PC-9 (cell line): ENCODE results near the gene SIK3.

Source experiments
- EZH2 ChIP-seq: fragments of 200-600 bp; sonication (generic); IDR thresholded peaks from 2 replicates; pipeline ENCODE4 v1.8.0; 2017; ENCODE audit warnings: antibody characterized with exemption, low read depth
- TF ChIP-seq, protein P1 (sequence below): fragments of 200-600 bp; sonication (generic); conservative IDR thresholded peaks from 2 replicates; pipeline ENCODE4 v1.6.1; 2017; ENCODE audit warnings: mixed run types, antibody characterized with exemption, mild to moderate bottlenecking, moderate library complexity

DNA sequence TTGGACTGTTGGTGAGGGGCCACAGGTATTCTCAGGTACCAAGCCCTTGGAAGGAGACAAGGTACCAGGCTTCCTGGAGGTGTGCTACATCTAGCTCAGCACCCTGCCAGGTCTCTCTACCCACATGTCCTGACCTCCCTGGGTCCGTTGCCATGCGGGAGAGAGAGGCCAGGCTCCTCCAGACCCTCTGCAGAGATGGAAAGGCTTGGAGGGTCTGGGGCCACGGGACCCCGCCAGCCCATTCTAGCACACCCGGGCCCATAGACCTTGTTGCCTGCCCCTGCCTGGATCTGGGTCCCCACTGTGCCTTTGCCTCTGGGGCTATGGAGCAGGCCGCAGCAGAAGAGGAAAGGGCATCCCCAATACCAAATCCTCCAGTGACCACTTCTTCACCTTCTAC, 270.8 kb downstream of the SIK3 start:
- TF ChIP-seq, protein P1, sequence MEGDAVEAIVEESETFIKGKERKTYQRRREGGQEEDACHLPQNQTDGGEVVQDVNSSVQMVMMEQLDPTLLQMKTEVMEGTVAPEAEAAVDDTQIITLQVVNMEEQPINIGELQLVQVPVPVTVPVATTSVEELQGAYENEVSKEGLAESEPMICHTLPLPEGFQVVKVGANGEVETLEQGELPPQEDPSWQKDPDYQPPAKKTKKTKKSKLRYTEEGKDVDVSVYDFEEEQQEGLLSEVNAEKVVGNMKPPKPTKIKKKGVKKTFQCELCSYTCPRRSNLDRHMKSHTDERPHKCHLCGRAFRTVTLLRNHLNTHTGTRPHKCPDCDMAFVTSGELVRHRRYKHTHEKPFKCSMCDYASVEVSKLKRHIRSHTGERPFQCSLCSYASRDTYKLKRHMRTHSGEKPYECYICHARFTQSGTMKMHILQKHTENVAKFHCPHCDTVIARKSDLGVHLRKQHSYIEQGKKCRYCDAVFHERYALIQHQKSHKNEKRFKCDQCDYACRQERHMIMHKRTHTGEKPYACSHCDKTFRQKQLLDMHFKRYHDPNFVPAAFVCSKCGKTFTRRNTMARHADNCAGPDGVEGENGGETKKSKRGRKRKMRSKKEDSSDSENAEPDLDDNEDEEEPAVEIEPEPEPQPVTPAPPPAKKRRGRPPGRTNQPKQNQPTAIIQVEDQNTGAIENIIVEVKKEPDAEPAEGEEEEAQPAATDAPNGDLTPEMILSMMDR = no peak
- no peak for TF ChIP-seq EZH2
